HepG2 (cell line): ENCODE results near the gene CMIP. TPM values are rescaled to one million over a fixed set of nuclear protein-coding genes. Genes with fewer than 3 reads are reported as not detected.
A peak's percentile ranks its signal among the peaks of the same experiment; 100 is the strongest.

ENCODE experiments used
- CBX1 ChIP-seq: IDR thresholded peaks from one replicate; pipeline ENCODE4 v1.6.1; 2016; ENCODE audit warnings: antibody characterized with exemption, low read depth
- KDM1A ChIP-seq: IDR thresholded peaks from 2 replicates; pipeline ENCODE4 v1.6.1; 2016; ENCODE audit warnings: missing compliant biosample characterization
- KDM2A ChIP-seq: sonication (generic); formaldehyde crosslinking; IDR thresholded peaks from 2 replicates; pipeline ENCODE4 v1.4.0; 2020; ENCODE audit warnings: low read depth, missing genetic modification reagents, borderline replicate concordance
- MEIS2 ChIP-seq: sonication (generic); formaldehyde crosslinking; IDR thresholded peaks from 2 replicates; pipeline ENCODE4 v1.9.0; 2021; ENCODE audit warnings: mild to moderate bottlenecking, missing genetic modification reagents
- NFIB ChIP-seq: sonication (generic); formaldehyde crosslinking; IDR thresholded peaks from 2 replicates; pipeline ENCODE4 v1.9.0; 2021; ENCODE audit warnings: missing genetic modification reagents, mild to moderate bottlenecking, borderline replicate concordance
- PAWR ChIP-seq: sonication (generic); formaldehyde crosslinking; IDR thresholded peaks from 2 replicates; pipeline ENCODE4 v1.4.0; 2020; ENCODE audit warnings: missing genetic modification reagents, mild to moderate bottlenecking, borderline replicate concordance
- POGZ ChIP-seq: sonication (generic); formaldehyde crosslinking; IDR thresholded peaks from 2 replicates; pipeline ENCODE4 v1.4.0; 2020; ENCODE audit warnings: mild to moderate bottlenecking, missing genetic modification reagents
- RFXAP ChIP-seq: sonication (generic); formaldehyde crosslinking; IDR thresholded peaks from 2 replicates; pipeline ENCODE4 v1.4.0; 2020; ENCODE audit warnings: missing genetic modification reagents, borderline replicate concordance
- RORA ChIP-seq: sonication (generic); formaldehyde crosslinking; IDR thresholded peaks from 2 replicates; pipeline ENCODE4 v1.5.0; 2020; ENCODE audit warnings: mild to moderate bottlenecking, missing genetic modification reagents, moderate library complexity
- TCF7L2 ChIP-seq: IDR thresholded peaks from 2 replicates; pipeline ENCODE4 v1.6.1; 2011; ENCODE audit warnings: mild to moderate bottlenecking, low read depth, low read length, moderate library complexity
- TSC22D2 ChIP-seq: sonication (generic); formaldehyde crosslinking; IDR thresholded peaks from 2 replicates; pipeline ENCODE4 v1.5.1; 2020; ENCODE audit warnings: missing genetic modification reagents, mild to moderate bottlenecking, borderline replicate concordance
- ZNF317 ChIP-seq: sonication (generic); formaldehyde crosslinking; IDR thresholded peaks from 2 replicates; pipeline ENCODE4 v1.5.0; 2020; ENCODE audit warnings: mild to moderate bottlenecking, missing genetic modification reagents
- ZNF350 ChIP-seq: sonication (generic); formaldehyde crosslinking; IDR thresholded peaks from 2 replicates; pipeline ENCODE4 v1.4.0; 2020; ENCODE audit warnings: mild to moderate bottlenecking, low read depth, missing genetic modification reagents, borderline replicate concordance
- ZNF572 ChIP-seq: sonication (generic); formaldehyde crosslinking; IDR thresholded peaks from 2 replicates; pipeline ENCODE4 v1.5.1; 2020; ENCODE audit warnings: mild to moderate bottlenecking, missing genetic modification reagents
- ZNF629 ChIP-seq: sonication (generic); formaldehyde crosslinking; conservative IDR thresholded peaks from 2 replicates; pipeline ENCODE4 v1.5.0; 2020; ENCODE audit warnings: missing genetic modification reagents
- ZNF772 ChIP-seq: sonication (generic); formaldehyde crosslinking; IDR thresholded peaks from 2 replicates; pipeline ENCODE4 v1.5.0; 2020; ENCODE audit warnings: mild to moderate bottlenecking, missing genetic modification reagents
- ZNF777 ChIP-seq: sonication (generic); formaldehyde crosslinking; IDR thresholded peaks from 2 replicates; pipeline ENCODE4 v1.4.0; 2020; ENCODE audit warnings: missing genetic modification reagents
- polyA plus RNA-seq, 8 experiments: library from polyadenylated mRNA; depleted of rRNA in 3 of 8; stranded (reverse) in 7 of 8; unstranded in 1 of 8; fragments of >200 nt; fragmentation: Illumina TruSeq in 4 of 8; extraction: Trizol in 4 of 8; gene quantifications; 2 replicates each; pipeline versions ENCODE4 v1.2.1 to v1.2.3, GENCODE V29; 2011 to 2016; ENCODE audit warnings: low read depth in 4 of 8, missing spikeins in 1 of 8, mixed read lengths in 1 of 8; ENCODE audit not compliant: insufficient read depth in 1 of 8
- total RNA-seq, 5 experiments: library from RNA; depleted of rRNA; stranded (reverse); fragments of >200 nt; fragmentation: Illumina TruSeq; extraction: Trizol; gene quantifications; 2 replicates each; pipeline ENCODE4 v1.2.3, GENCODE V29; 2016; ENCODE audit warnings: low read depth in 1 of 5
- TF ChIP-seq, protein P1 (sequence below): sonication (generic); formaldehyde crosslinking; IDR thresholded peaks from 2 replicates; pipeline ENCODE4 v1.9.0; 2021; ENCODE audit warnings: missing genetic modification reagents, mild to moderate bottlenecking, borderline replicate concordance
- TF ChIP-seq, protein P2 (sequence below): sonication (generic); formaldehyde crosslinking; IDR thresholded peaks from 2 replicates; pipeline ENCODE4 v1.5.1; 2020; ENCODE audit warnings: mild to moderate bottlenecking, missing genetic modification reagents, moderate library complexity
- TF ChIP-seq, protein P3 (sequence below): sonication (generic); formaldehyde crosslinking; IDR thresholded peaks from 2 replicates; pipeline ENCODE4 v1.5.0; 2020; ENCODE audit warnings: missing genetic modification reagents
- TF ChIP-seq, protein P4 (sequence below): sonication (generic); formaldehyde crosslinking; IDR thresholded peaks from 2 replicates; pipeline ENCODE4 v1.5.1; 2020; ENCODE audit warnings: mild to moderate bottlenecking, missing genetic modification reagents, borderline replicate concordance
- TF ChIP-seq, protein P5 (sequence below): sonication (generic); formaldehyde crosslinking; IDR thresholded peaks from 2 replicates; pipeline ENCODE4 v1.8.0; 2022; ENCODE audit warnings: mild to moderate bottlenecking, missing genetic modification reagents, moderate library complexity
- TF ChIP-seq, protein P6 (sequence below): fragments of 450-650 bp; IDR thresholded peaks from 2 replicates; pipeline ENCODE4 v1.6.1; 2017

CMIP gene
- total and polyA plus RNA-seq, 2 of the 13 experiments (the other 11 are each of a cell fraction or from before 2014, with no cell fraction given), result 10.9 to 18.1 TPM

DNA sequence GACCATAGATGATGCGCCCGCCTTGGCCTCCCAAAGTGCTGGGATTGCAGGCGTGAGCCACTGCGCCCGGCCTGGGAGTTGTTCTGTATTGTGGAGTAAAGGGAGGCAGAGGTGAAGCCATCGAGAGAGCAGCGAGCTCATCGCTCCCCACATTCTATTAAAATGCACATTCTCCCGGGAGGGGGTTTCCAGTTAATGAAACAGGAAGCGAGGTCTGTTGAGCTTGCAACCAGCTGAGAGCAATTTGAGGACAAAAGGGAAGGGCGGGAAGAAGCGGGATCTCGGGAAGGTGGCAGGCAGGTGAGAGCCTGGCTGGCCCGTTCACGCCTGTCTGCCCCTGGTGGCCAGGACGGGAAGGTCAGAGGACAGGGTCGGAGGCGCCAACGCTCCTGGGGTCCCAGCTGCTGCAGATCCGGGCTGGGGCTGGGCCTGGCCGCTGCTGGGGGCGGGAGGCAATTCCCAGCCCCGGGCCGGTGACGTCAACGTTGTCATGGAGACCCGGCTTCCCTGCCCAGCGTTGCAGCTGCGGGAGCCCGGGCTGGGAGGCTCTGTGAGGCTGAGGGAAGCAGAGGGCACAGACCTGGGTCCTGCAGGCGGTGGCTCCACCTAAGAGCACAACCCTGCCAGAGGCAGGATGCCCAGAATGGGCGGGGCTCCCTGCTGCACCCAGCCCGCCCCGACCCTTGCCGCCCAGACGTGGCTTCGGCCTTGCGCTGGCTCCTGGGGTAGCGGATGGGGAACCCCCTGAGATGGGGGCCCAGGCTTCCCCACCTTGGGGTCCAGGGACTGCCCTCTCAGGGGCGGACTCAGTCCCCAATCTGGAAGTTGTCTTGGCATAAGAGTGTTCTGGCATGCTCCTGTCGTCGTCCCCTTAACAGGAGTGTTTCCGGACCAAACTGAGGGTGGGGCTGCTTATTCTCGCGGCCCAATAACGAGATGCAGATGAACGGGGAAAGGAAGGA lies 285.8 kb downstream of the CMIP start (continued):
- no peak for TF ChIP-seq PAWR (CRISPR knock-in tag)
- TF ChIP-seq KDM1A (CRISPR knock-in tag), result 0 out of 2 replicates have a peak, but pooled peaks have one; percentile 24
- 0 out of 2 replicates have a peak, but pooled peaks have one; percentile 10 for TF ChIP-seq ZNF629 (CRISPR knock-in tag)
- no peak; the same call in 1 of the 2 replicates for TF ChIP-seq ZNF350 (CRISPR knock-in tag)
- TF ChIP-seq, protein P1, sequence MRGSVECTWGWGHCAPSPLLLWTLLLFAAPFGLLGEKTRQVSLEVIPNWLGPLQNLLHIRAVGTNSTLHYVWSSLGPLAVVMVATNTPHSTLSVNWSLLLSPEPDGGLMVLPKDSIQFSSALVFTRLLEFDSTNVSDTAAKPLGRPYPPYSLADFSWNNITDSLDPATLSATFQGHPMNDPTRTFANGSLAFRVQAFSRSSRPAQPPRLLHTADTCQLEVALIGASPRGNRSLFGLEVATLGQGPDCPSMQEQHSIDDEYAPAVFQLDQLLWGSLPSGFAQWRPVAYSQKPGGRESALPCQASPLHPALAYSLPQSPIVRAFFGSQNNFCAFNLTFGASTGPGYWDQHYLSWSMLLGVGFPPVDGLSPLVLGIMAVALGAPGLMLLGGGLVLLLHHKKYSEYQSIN (CRISPR knock-in tag), result no peak
- TF ChIP-seq RFXAP, result no peak
- TF ChIP-seq ZNF777 (CRISPR knock-in tag), result no peak
- no peak for TF ChIP-seq TSC22D2 (CRISPR knock-in tag)
- TF ChIP-seq TCF7L2, result no peak
- TF ChIP-seq, protein P2, sequence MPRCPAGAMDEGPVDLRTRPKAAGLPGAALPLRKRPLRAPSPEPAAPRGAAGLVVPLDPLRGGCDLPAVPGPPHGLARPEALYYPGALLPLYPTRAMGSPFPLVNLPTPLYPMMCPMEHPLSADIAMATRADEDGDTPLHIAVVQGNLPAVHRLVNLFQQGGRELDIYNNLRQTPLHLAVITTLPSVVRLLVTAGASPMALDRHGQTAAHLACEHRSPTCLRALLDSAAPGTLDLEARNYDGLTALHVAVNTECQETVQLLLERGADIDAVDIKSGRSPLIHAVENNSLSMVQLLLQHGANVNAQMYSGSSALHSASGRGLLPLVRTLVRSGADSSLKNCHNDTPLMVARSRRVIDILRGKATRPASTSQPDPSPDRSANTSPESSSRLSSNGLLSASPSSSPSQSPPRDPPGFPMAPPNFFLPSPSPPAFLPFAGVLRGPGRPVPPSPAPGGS (CRISPR knock-in tag), result no peak
- TF ChIP-seq RORA (CRISPR knock-in tag), result no peak
- TF ChIP-seq, protein P3, sequence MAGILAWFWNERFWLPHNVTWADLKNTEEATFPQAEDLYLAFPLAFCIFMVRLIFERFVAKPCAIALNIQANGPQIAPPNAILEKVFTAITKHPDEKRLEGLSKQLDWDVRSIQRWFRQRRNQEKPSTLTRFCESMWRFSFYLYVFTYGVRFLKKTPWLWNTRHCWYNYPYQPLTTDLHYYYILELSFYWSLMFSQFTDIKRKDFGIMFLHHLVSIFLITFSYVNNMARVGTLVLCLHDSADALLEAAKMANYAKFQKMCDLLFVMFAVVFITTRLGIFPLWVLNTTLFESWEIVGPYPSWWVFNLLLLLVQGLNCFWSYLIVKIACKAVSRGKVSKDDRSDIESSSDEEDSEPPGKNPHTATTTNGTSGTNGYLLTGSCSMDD (CRISPR knock-in tag), result no peak
- TF ChIP-seq MEIS2, result no peak
- no peak for TF ChIP-seq CBX1
- TF ChIP-seq, protein P4, sequence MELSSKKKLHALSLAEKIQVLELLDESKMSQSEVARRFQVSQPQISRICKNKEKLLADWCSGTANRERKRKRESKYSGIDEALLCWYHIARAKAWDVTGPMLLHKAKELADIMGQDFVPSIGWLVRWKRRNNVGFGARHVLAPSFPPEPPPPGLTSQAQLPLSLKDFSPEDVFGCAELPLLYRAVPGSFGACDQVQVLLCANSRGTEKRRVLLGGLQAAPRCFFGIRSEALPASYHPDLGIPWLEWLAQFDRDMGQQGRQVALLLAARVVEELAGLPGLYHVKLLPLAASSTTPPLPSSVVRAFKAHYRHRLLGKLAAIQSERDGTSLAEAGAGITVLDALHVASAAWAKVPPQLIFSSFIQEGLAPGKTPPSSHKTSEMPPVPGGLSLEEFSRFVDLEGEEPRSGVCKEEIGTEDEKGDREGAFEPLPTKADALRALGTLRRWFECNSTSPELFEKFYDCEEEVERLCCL (CRISPR knock-in tag), result no peak
- TF ChIP-seq NFIB (CRISPR knock-in tag), result no peak
- TF ChIP-seq KDM2A (CRISPR knock-in tag), result peak; percentile 70; the same call in 1 of the 2 replicates
- TF ChIP-seq, protein P5, sequence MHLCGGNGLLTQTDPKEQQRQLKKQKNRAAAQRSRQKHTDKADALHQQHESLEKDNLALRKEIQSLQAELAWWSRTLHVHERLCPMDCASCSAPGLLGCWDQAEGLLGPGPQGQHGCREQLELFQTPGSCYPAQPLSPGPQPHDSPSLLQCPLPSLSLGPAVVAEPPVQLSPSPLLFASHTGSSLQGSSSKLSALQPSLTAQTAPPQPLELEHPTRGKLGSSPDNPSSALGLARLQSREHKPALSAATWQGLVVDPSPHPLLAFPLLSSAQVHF (CRISPR knock-in tag), result no peak
- TF ChIP-seq, protein P6, sequence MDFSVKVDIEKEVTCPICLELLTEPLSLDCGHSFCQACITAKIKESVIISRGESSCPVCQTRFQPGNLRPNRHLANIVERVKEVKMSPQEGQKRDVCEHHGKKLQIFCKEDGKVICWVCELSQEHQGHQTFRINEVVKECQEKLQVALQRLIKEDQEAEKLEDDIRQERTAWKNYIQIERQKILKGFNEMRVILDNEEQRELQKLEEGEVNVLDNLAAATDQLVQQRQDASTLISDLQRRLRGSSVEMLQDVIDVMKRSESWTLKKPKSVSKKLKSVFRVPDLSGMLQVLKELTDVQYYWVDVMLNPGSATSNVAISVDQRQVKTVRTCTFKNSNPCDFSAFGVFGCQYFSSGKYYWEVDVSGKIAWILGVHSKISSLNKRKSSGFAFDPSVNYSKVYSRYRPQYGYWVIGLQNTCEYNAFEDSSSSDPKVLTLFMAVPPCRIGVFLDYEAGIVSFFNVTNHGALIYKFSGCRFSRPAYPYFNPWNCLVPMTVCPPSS, result no peak
- TF ChIP-seq POGZ, result peak; percentile 62; the same call in 1 of the 2 replicates
- TF ChIP-seq ZNF317 (CRISPR knock-in tag), result peak; percentile 54; the same call in 1 of the 2 replicates
- TF ChIP-seq ZNF772 (CRISPR knock-in tag), result no peak
- TF ChIP-seq ZNF572 (CRISPR knock-in tag), result no peak
